Mucosa of gallbladder (tissue), 1 donor: Measurements from ENCODE around the gene MFAP4. TPM values are rescaled to one million over a fixed set of nuclear protein-coding genes. Genes with fewer than 3 reads are reported as not detected.

Source experiments
- DNase-seq: peaks from one replicate; pipeline ENCODE4 v3.0.0-alpha.2; 2020; ENCODE audit warnings: low spot score
- total RNA-seq: library from RNA; stranded (reverse); gene quantifications from one replicate; pipeline ENCODE4 v1.2.1, GENCODE V29; 2021
- donor health status: DM: no; HTN: no; CAD: no.

Gene MFAP4
- total RNA-seq, 1 donor from 2014 or later = 303 TPM

GRCh38 chr17:19410091-19410490, 23.1 kb upstream of the MFAP4 start:
- DNase-seq = no peak

- no peak for DNase-seq
Observed at GRCh38 chr17:19409509-19409908, 22.5 kb upstream of the MFAP4 start.

GRCh38 chr17:19409066-19409465, 22.1 kb upstream of the MFAP4 start:
- no peak for DNase-seq

GRCh38 chr17:19408346-19408710, 21.3 kb upstream of the MFAP4 start:
- no peak for DNase-seq

- no peak for DNase-seq
Observed at GRCh38 chr17:19407601-19408345, 20.8 kb upstream of the MFAP4 start.

- DNase-seq = no peak
Observed at GRCh38 chr17:19405114-19405513, 18.1 kb upstream of the MFAP4 start.

- no peak for DNase-seq
Observed at GRCh38 chr17:19404264-19404663, 17.3 kb upstream of the MFAP4 start.

GRCh38 chr17:19403021-19403420, 16.0 kb upstream of the MFAP4 start:
- no peak for DNase-seq

- DNase-seq = no peak
Observed at GRCh38 chr17:19402171-19402570, 15.2 kb upstream of the MFAP4 start.

- DNase-seq = no peak
Observed at GRCh38 chr17:19401321-19402010, 14.5 kb upstream of the MFAP4 start.

- no peak for DNase-seq
Observed at GRCh38 chr17:19399750-19400450, 12.9 kb upstream of the MFAP4 start.

- no peak for DNase-seq
Observed at GRCh38 chr17:19398301-19399181, 11.6 kb upstream of the MFAP4 start.

- no peak for DNase-seq
Observed at GRCh38 chr17:19397556-19398041, 10.6 kb upstream of the MFAP4 start.

- DNase-seq = no peak
Observed at GRCh38 chr17:19392303-19392702, 5.3 kb upstream of the MFAP4 start.

GRCh38 chr17:19391432-19391831, 4.4 kb upstream of the MFAP4 start:
- no peak for DNase-seq

GRCh38 chr17:19390951-19391350, 4.0 kb upstream of the MFAP4 start:
- no peak for DNase-seq

GRCh38 chr17:19388791-19389785, 2.1 kb upstream of the MFAP4 start:
- DNase-seq = no peak

GRCh38 chr17:19387921-19388521, 1.0 kb upstream of the MFAP4 start:
- no peak for DNase-seq

GRCh38 chr17:19386051-19386929, 700 bp downstream of the MFAP4 start:
- DNase-seq = no peak
